Mesenchymal stem cell (in vitro differentiated cells and primary cell): ENCODE measurements around the gene C21orf58.
A peak's percentile ranks its signal among the peaks of the same experiment; 100 is the strongest.

Source experiments
- DNase-seq: peaks from one replicate; pipeline ENCODE4 v3.0.0-alpha.2; 2013
- H2AFZ ChIP-seq: one replicate; pipeline ENCODE4 v1.6.1; 2013; ENCODE audit warnings: low read depth, mild to moderate bottlenecking, control low read depth, inconsistent platforms, low read length, moderate library complexity
- H2AK5ac ChIP-seq: 2 replicates; pipeline ENCODE4 v1.6.1; 2013; ENCODE audit warnings: low read length, moderate library complexity, mild to moderate bottlenecking, inconsistent platforms; ENCODE audit not compliant: severe bottlenecking
- H2BK120ac ChIP-seq: one replicate; pipeline ENCODE4 v1.6.1; 2013; ENCODE audit warnings: low read depth, mild to moderate bottlenecking, inconsistent platforms, low read length, moderate library complexity
- H2BK12ac ChIP-seq, 2 experiments: one replicate each; pipeline ENCODE4 v1.6.1; 2013; ENCODE audit warnings: inconsistent platforms in 2 of 2, low read length in 2 of 2, mild to moderate bottlenecking in 2 of 2, moderate library complexity in 2 of 2, control low read depth in 1 of 2
- H2BK15ac ChIP-seq: one replicate; pipeline ENCODE4 v1.6.1; 2013; ENCODE audit warnings: mild to moderate bottlenecking, low read depth, inconsistent platforms; ENCODE audit not compliant: poor library complexity, severe bottlenecking
- H2BK5ac ChIP-seq: 2 replicates; pipeline ENCODE4 v1.6.1; 2013; ENCODE audit warnings: low read depth, mild to moderate bottlenecking, low read length, control low read depth, inconsistent platforms; ENCODE audit not compliant: poor library complexity, severe bottlenecking
- H3K14ac ChIP-seq, 2 experiments: one replicate each; pipeline ENCODE4 v1.6.1; 2013; ENCODE audit warnings: inconsistent platforms in 2 of 2, low read length in 2 of 2, control low read depth in 1 of 2, mild to moderate bottlenecking in 1 of 2, moderate library complexity in 1 of 2
- H3K18ac ChIP-seq, 2 experiments: one replicate each; pipeline ENCODE4 v1.6.1; 2013; ENCODE audit warnings: inconsistent platforms in 2 of 2, low read length in 2 of 2, control low read depth in 1 of 2, low read depth in 1 of 2, mild to moderate bottlenecking in 1 of 2
- H3K23ac ChIP-seq, 2 experiments: one replicate each; pipeline ENCODE4 v1.6.1; 2013; ENCODE audit warnings: inconsistent platforms in 2 of 2, low read length in 2 of 2, mild to moderate bottlenecking in 2 of 2, moderate library complexity in 2 of 2, control low read depth in 1 of 2
- H3K27ac ChIP-seq: 2 replicates; pipeline ENCODE4 v1.5.1; 2013; ENCODE audit warnings: mild to moderate bottlenecking, moderate library complexity, low read length, control low read depth, inconsistent platforms; ENCODE audit not compliant: poor library complexity, severe bottlenecking
- H3K27me3 ChIP-seq, 2 experiments: 2 replicates each; pipeline versions ENCODE4 v1.6.1 to v1.7.0; 2013; ENCODE audit warnings: low read length in 2 of 2, mild to moderate bottlenecking in 2 of 2, moderate library complexity in 2 of 2, control low read depth in 1 of 2, inconsistent platforms in 1 of 2; ENCODE audit not compliant: control insufficient read depth in 1 of 2, insufficient read depth in 1 of 2
- H3K36me3 ChIP-seq, 2 experiments: 2 replicates each; pipeline versions ENCODE4 v1.6.1 to v1.7.0; 2013; ENCODE audit warnings: low read length in 2 of 2, control low read depth in 1 of 2, inconsistent platforms in 1 of 2, low read depth in 1 of 2, mild to moderate bottlenecking in 1 of 2; ENCODE audit not compliant: insufficient read depth in 2 of 2, control insufficient read depth in 1 of 2
- H3K4ac ChIP-seq, 2 experiments: one replicate each; pipeline ENCODE4 v1.6.1; 2013; ENCODE audit warnings: inconsistent platforms in 2 of 2, low read length in 2 of 2, mild to moderate bottlenecking in 2 of 2, moderate library complexity in 2 of 2, control low read depth in 1 of 2, low read depth in 1 of 2
- H3K4me1 ChIP-seq: 2 replicates; pipeline ENCODE4 v1.6.1; 2013; ENCODE audit warnings: low read depth, low read length, control low read depth; ENCODE audit not compliant: control insufficient read depth, insufficient read depth
- H3K4me2 ChIP-seq: 2 replicates; pipeline ENCODE4 v1.6.1; 2013; ENCODE audit warnings: low read length, mild to moderate bottlenecking, inconsistent platforms; ENCODE audit not compliant: poor library complexity, severe bottlenecking
- H3K4me3 ChIP-seq, 2 experiments: 2 replicates each; pipeline versions ENCODE4 v1.5.1 to v1.7.0; 2013; ENCODE audit warnings: low read length in 2 of 2, mild to moderate bottlenecking in 2 of 2, control low read depth in 1 of 2, low read depth in 1 of 2; ENCODE audit not compliant: insufficient read depth in 1 of 2
- H3K79me1 ChIP-seq: replicated peaks from 2 replicates; pipeline ENCODE4 v1.6.1; 2013; ENCODE audit warnings: mild to moderate bottlenecking, control low read depth, low read length, inconsistent platforms; ENCODE audit not compliant: poor library complexity, severe bottlenecking
- H3K9ac ChIP-seq: 2 replicates; pipeline ENCODE4 v1.7.0; 2013; ENCODE audit warnings: mild to moderate bottlenecking, low read length, moderate library complexity
- H3K9me3 ChIP-seq: 2 replicates; pipeline ENCODE4 v1.7.0; 2013; ENCODE audit warnings: mild to moderate bottlenecking, low read length; ENCODE audit not compliant: control insufficient read depth
- H4K8ac ChIP-seq: one replicate; pipeline ENCODE4 v1.6.1; 2013; ENCODE audit warnings: inconsistent platforms, mild to moderate bottlenecking, low read length, moderate library complexity
- H4K91ac ChIP-seq: one replicate; pipeline ENCODE4 v1.6.1; 2013; ENCODE audit warnings: mild to moderate bottlenecking, low read length, inconsistent platforms
- WGBS: methylation state at CpG from one replicate; pipeline ENCODE4 v1.1.7; 2013; ENCODE audit warnings: mixed read lengths; 5-methylcytosine and 5-hydroxymethylcytosine counted together

C21orf58 gene

DNA sequence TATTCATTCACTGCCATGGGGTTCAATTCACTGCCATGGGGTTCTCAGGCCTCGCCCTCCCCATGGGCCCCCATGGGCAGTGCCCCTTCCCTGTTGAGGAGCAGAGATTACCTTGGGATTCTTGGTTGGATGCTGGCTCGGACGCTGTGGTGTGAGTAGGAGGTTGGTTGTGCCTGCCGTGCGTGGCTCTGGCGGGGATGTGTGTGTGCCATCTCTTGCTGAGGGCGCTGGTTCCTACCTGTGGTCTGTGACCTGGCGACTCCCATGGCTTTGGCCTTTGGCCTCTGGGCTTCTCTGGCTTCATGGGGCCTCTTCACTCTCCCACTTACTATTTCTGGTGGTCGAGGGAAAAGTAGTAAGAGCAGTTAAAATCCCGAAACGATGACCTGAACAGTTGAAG, 42.4 kb upstream of the C21orf58 start:
- Histone ChIP-seq H3K23ac (no peak overlapping the region), H3K4me1 (peaks cover 3% of the 10 kb centered on the region), H2BK12ac (no peak overlapping the region), H4K8ac (no peak overlapping the region), H3K9ac (no peak overlapping the region), H3K27me3 (no peaks in the 10 kb centered on the region), H3K36me3 (peaks cover 66 to 70% of the 10 kb centered on the region in 2 experiments), H2AK5ac (no peak overlapping the region), H2BK120ac (no peak overlapping the region), H3K9me3 (no peaks in the 10 kb centered on the region), H2AFZ (no peak overlapping the region), H4K91ac (no peak overlapping the region), H3K18ac (no peak overlapping the region), H3K27ac (no peak overlapping the region), H3K79me1 (peaks cover 45% of the 10 kb centered on the region), H3K4me3 (no peak overlapping the region), H3K4me2 (no peak overlapping the region), H2BK5ac (no peak overlapping the region), H2BK15ac (no peak overlapping the region), H3K4ac (no peak overlapping the region), H3K14ac (no peak overlapping the region)
- no peak for DNase-seq
- 92% methylated on average over 9 of the region's 11 CpGs for WGBS

DNA sequence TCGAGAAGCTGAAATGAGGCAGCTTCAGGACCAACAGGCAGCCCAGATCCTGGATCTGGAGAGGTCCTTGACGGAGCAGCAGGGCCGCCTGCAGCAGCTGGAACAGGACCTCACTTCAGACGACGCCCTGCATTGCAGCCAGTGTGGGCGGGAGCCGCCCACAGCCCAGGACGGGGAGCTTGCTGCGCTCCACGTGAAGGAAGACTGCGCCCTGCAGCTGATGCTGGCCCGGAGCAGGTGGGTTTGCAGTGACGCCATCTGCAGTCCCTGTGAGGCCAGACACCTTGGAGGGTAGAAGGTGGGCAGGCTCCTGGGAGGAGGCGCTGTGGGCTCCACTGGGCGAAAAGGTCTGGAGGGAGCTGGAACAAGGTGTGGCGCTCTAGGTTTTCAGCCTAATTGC, 40.0 kb upstream of the C21orf58 start:
- H3K18ac ChIP-seq: no peak overlapping the region
- no peak overlapping the region for H3K4me2 ChIP-seq
- no peak overlapping the region for H2AK5ac ChIP-seq
- no peaks in the 10 kb centered on the region for H3K27me3 ChIP-seq
- H3K9me3 ChIP-seq: no peaks in the 10 kb centered on the region
- H2BK5ac ChIP-seq: no peak overlapping the region
- no peak overlapping the region for H3K23ac ChIP-seq
- H3K79me1 ChIP-seq: peaks cover 39% of the 10 kb centered on the region
- H4K91ac ChIP-seq: no peak overlapping the region
- DNase-seq: no peak
- H3K4me3 ChIP-seq: no peak overlapping the region
- no peak overlapping the region for H3K4ac ChIP-seq
- peaks cover 2% of the 10 kb centered on the region for H3K4me1 ChIP-seq
- no peak overlapping the region for H2BK12ac ChIP-seq
- no peak overlapping the region for H2BK120ac ChIP-seq
- H2AFZ ChIP-seq: peak overlapping the region; percentile 11
- H3K9ac ChIP-seq: no peak overlapping the region
- H4K8ac ChIP-seq: no peak overlapping the region
- H2BK15ac ChIP-seq: no peak overlapping the region
- no peak overlapping the region for H3K27ac ChIP-seq
- peaks cover 56 to 74% of the 10 kb centered on the region in 2 experiments for H3K36me3 ChIP-seq
- 98% methylated on average over 16 of the region's 16 CpGs for WGBS
- H3K14ac ChIP-seq: no peak overlapping the region

DNA sequence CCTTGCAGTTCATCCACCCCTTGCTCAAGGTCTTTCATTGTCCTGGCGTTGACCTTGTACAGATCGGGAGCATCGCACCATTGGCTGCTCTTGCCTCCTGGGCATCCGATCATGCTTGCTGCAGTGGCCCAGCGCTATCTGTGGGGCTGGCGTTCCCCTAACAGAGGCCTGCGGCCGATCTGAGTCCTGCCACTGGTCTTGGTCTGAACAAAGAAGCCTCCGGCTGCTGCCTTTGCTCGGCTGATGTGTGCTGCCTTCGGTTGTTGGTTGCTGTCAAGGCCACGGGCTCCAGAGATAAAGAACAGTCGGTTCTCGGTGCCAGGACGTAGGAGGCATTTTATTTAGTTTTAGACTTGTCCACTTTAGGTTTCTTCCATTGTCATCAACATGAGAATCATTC, 39.3 kb upstream of the C21orf58 start:
- Histone ChIP-seq H3K27ac (no peak overlapping the region), H2BK120ac (no peak overlapping the region), H2BK12ac (no peak overlapping the region), H2BK5ac (no peak overlapping the region), H3K4me2 (no peak overlapping the region), H3K18ac (no peak overlapping the region), H2AK5ac (no peak overlapping the region), H3K79me1 (peaks cover 36% of the 10 kb centered on the region), H3K14ac (no peak overlapping the region), H4K8ac (no peak overlapping the region), H3K4me3 (no peak overlapping the region), H3K36me3 (peaks cover 58 to 74% of the 10 kb centered on the region in 2 experiments), H3K4ac (no peak overlapping the region), H3K23ac (no peak overlapping the region), H2BK15ac (no peak overlapping the region), H3K27me3 (no peaks in the 10 kb centered on the region), H4K91ac (no peak overlapping the region), H3K9me3 (no peaks in the 10 kb centered on the region), H3K9ac (no peak overlapping the region), H2AFZ (no peak overlapping the region), H3K4me1 (peaks cover 2% of the 10 kb centered on the region)
- DNase-seq: no peak
- WGBS: 91% methylated on average over 15 of the region's 15 CpGs

DNA sequence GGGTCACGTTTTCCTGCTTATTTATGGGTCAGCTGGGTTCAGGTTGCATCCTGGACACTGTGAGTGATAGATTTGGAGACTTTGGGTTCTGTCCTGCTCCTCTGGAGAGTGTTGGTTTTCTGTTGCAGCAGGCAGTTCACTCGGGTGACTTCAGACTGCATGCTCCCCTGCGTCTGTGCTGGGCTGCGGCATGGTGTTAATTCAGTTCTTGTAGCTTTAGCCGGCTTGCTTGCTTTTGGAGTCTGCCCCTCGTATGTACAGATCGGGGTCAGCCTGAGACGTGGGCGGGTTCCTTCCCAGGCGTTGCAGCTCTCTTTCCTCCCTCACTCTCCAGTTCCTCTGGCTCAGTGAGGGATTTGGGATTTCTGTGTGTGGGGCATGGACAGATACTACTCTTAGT, 38.3 kb upstream of the C21orf58 start:
- Histone ChIP-seq H3K27me3 (no peaks in the 10 kb centered on the region), H3K79me1 (peaks cover 32% of the 10 kb centered on the region), H3K4me2 (no peak overlapping the region), H2BK5ac (no peak overlapping the region), H3K36me3 (peaks cover 58 to 76% of the 10 kb centered on the region in 2 experiments), H2AFZ (no peak overlapping the region), H3K4ac (no peak overlapping the region), H3K4me1 (peaks cover 2% of the 10 kb centered on the region), H3K18ac (no peak overlapping the region), H3K23ac (no peak overlapping the region), H4K91ac (no peak overlapping the region), H4K8ac (no peak overlapping the region), H2BK120ac (no peak overlapping the region), H3K14ac (no peak overlapping the region), H2BK12ac (no peak overlapping the region), H3K9me3 (no peaks in the 10 kb centered on the region), H3K9ac (no peak overlapping the region), H3K27ac (no peak overlapping the region), H2AK5ac (no peak overlapping the region), H2BK15ac (no peak overlapping the region), H3K4me3 (no peak overlapping the region)
- 88% methylated on average over 5 of the region's 10 CpGs for WGBS
- DNase-seq: no peak
